ENCODE results near the gene CFDP1.

- TF ChIP-seq CTCF (IDR thresholded peaks at IDR 0.05; ENCODE audit: low read depth, low read length, poor library complexity, severe bottlenecking) (no peak), EZH2phosphoT487 (IDR thresholded peaks at IDR 0.05; ENCODE audit: borderline replicate concordance, low read length) (no peak)
Observed at GRCh38 chr16:75433732-75434413, 570 bp upstream of the CFDP1 start.

Measured in DOHH2 (cell line).